Neural cell (in vitro differentiated cells): ENCODE results near the gene KRT15.

Source experiments
- EP300 ChIP-seq: fragments of 450-650 bp; conservative IDR thresholded peaks from 2 replicates; pipeline ENCODE4 v1.6.1; 2014; ENCODE audit warnings: antibody characterized with exemption, mild to moderate bottlenecking, moderate library complexity; ENCODE audit not compliant: poor library complexity, severe bottlenecking
- POLR2AphosphoS5 ChIP-seq: IDR thresholded peaks from 2 replicates; pipeline ENCODE4 v1.6.1; 2012
- RAD21 ChIP-seq: fragments of 450-650 bp; conservative IDR thresholded peaks from 2 replicates; pipeline ENCODE4 v1.6.1; 2014; ENCODE audit warnings: antibody characterized with exemption, mild to moderate bottlenecking, moderate library complexity
- TF ChIP-seq, protein P1 (sequence below): fragments of 450-650 bp; IDR thresholded peaks from 2 replicates; pipeline ENCODE4 v1.5.1; 2014; ENCODE audit warnings: antibody characterized with exemption, mild to moderate bottlenecking, moderate library complexity; ENCODE audit not compliant: poor library complexity, severe bottlenecking

DNA sequence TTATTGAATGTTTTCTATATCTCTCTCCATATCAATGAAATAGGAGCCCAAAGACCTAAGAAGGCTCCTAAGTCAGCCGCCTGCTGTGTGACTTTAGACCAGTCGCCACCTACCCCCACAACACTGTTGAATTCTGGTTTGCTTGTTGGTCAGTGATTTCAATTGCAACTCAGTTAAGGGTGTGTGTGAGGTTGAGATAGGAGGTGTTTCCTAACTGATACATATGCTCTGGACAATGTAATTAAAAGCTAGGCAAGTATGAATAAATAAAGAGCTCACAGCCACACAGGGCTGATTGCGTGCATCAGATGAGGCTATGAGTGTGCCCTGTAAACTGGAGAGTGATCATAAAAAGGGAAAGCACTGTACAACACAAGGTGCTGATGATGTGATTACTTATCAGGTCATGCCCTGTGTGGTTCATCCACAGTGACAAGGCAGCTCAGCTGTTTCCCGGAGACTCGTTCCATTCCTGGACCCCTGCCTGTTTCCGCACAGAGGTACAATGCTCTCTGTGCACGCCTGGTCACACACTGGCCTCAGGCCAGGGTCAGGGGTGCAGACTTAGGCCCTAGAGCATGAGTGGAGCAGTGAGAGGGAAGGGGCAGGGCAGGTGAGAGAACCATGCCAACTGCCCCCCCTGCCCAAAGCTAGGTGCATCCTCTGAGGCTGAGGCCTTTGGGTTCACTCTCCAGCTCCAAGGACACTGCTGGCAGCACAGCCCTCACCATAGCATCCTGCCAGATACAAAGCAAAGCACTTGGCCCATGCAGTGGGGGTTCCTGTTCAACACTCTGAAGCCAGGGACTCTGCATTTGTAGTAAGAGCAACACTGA, 34.5 kb downstream of the KRT15 start:
- TF ChIP-seq, protein P1, sequence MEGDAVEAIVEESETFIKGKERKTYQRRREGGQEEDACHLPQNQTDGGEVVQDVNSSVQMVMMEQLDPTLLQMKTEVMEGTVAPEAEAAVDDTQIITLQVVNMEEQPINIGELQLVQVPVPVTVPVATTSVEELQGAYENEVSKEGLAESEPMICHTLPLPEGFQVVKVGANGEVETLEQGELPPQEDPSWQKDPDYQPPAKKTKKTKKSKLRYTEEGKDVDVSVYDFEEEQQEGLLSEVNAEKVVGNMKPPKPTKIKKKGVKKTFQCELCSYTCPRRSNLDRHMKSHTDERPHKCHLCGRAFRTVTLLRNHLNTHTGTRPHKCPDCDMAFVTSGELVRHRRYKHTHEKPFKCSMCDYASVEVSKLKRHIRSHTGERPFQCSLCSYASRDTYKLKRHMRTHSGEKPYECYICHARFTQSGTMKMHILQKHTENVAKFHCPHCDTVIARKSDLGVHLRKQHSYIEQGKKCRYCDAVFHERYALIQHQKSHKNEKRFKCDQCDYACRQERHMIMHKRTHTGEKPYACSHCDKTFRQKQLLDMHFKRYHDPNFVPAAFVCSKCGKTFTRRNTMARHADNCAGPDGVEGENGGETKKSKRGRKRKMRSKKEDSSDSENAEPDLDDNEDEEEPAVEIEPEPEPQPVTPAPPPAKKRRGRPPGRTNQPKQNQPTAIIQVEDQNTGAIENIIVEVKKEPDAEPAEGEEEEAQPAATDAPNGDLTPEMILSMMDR: no peak
- no peak for TF ChIP-seq RAD21
- no peak for TF ChIP-seq POLR2AphosphoS5
- no peak for TF ChIP-seq EP300
